ENCODE results near the gene C19orf12.

- TF ChIP-seq CTCF (IDR thresholded peaks at IDR 0.05; ENCODE audit: insufficient read depth, low read length, poor library complexity, severe bottlenecking) (no peak), EZH2phosphoT487 (conservative IDR thresholded peaks at IDR 0.05; ENCODE audit: low read length) (no peak)
These were observed 49.1 kb downstream of the C19orf12 start for GRCh38 chr19:29665826-29666577.
